Astrocyte (in vitro differentiated cells and primary cell): ENCODE data around the gene AP5B1.

Source experiments
- CTCF ChIP-seq: IDR thresholded peaks from 2 replicates; pipeline ENCODE4 v1.5.1; 2011; ENCODE audit warnings: low read depth, mild to moderate bottlenecking, inconsistent platforms, low read length, moderate library complexity; ENCODE audit not compliant: insufficient read depth
- EZH2 ChIP-seq: IDR thresholded peaks from 2 replicates; pipeline ENCODE4 v1.6.1; 2012; ENCODE audit warnings: mild to moderate bottlenecking, low read length, inconsistent platforms; ENCODE audit not compliant: insufficient read depth

GRCh38 chr11:65780770-65781151, at the start of gene AP5B1:
- TF ChIP-seq CTCF (no peak), EZH2 (no peak)
